K562 (cell line): ENCODE measurements around the gene DEDD. TPM values are rescaled to one million over a fixed set of nuclear protein-coding genes. Genes with fewer than 3 reads are reported as not detected.

ENCODE experiments used
- COPS2 ChIP-seq: fragments of 450-650 bp; conservative IDR thresholded peaks from 2 replicates; pipeline ENCODE4 v1.6.1; 2016; ENCODE audit warnings: mild to moderate bottlenecking, moderate library complexity
- E2F3 ChIP-seq: fragments of 250-450 bp; sonication (Bioruptor Pico); IDR thresholded peaks from 2 replicates; pipeline ENCODE4 v1.4.0; 2020; ENCODE audit warnings: mild to moderate bottlenecking
- ELF2 ChIP-seq: fragments of 250-450 bp; sonication (Bioruptor Pico); IDR thresholded peaks from 2 replicates; pipeline ENCODE4 v1.5.0; 2021; ENCODE audit warnings: mild to moderate bottlenecking
- ETV6 ChIP-seq, 3 experiments: fragments of 150-350 bp in 1 of 3; sonication (generic) in 1 of 3; formaldehyde crosslinking in 1 of 3; IDR thresholded peaks; 2 replicates each; pipeline versions ENCODE4 v1.6.1 to v1.8.0; 2014 to 2022; ENCODE audit warnings: borderline replicate concordance in 2 of 3, low read depth in 2 of 3, antibody characterized with exemption in 1 of 3, low read length in 1 of 3, mild to moderate bottlenecking in 1 of 3, missing genetic modification reagents in 1 of 3
- IRF1 ChIP-seq: sonication (generic); formaldehyde crosslinking; IDR thresholded peaks from 2 replicates; pipeline ENCODE4 v1.8.0; 2022; ENCODE audit warnings: missing genetic modification reagents, mild to moderate bottlenecking, borderline replicate concordance
- MYC ChIP-seq, 2 experiments: fragments of 250-450 bp in 1 of 2; sonication (Bioruptor Pico) in 1 of 2; IDR thresholded peaks; 2 replicates each; pipeline versions ENCODE4 v1.5.1 to v1.6.1; 2012 to 2021; ENCODE audit warnings: low read depth in 2 of 2, borderline replicate concordance in 1 of 2, improper control_type of control experiment in 1 of 2, low read length in 1 of 2, mild to moderate bottlenecking in 1 of 2, moderate library complexity in 1 of 2
- NFYB ChIP-seq: IDR thresholded peaks from 2 replicates; pipeline ENCODE4 v1.6.1; 2011; ENCODE audit warnings: mild to moderate bottlenecking, moderate library complexity; ENCODE audit not compliant: insufficient read length; ENCODE audit errors: extremely low read depth
- SIX5 ChIP-seq, 2 experiments: IDR thresholded peaks; 2 replicates each; pipeline ENCODE4 v1.6.1; 2011; ENCODE audit warnings: low read length in 2 of 2, borderline replicate concordance in 1 of 2, low read depth in 1 of 2, mild to moderate bottlenecking in 1 of 2, moderate library complexity in 1 of 2; ENCODE audit not compliant: insufficient read depth in 1 of 2
- TCF7L2 ChIP-seq: fragments of 150-350 bp; IDR thresholded peaks from 2 replicates; pipeline ENCODE4 v1.6.1; 2016; ENCODE audit warnings: low read depth, mild to moderate bottlenecking, low read length, moderate library complexity
- ZBTB40 ChIP-seq, 2 experiments: fragments of 450-650 bp in 1 of 2; sonication (generic) in 1 of 2; formaldehyde crosslinking in 1 of 2; IDR thresholded peaks; 2 replicates each; pipeline versions ENCODE4 v1.7.1 to v1.9.0; 2016 to 2022; ENCODE audit warnings: inconsistent platforms in 1 of 2, mild to moderate bottlenecking in 1 of 2, missing genetic modification reagents in 1 of 2
- ZNF280A ChIP-seq: fragments of 450-650 bp; IDR thresholded peaks from 2 replicates; pipeline ENCODE4 v1.6.1; 2018; ENCODE audit warnings: mild to moderate bottlenecking, low read depth; ENCODE audit not compliant: partially characterized antibody
- ZNF707 ChIP-seq: fragments of 250-450 bp; sonication (Bioruptor Pico); conservative IDR thresholded peaks from 2 replicates; pipeline ENCODE4 v1.8.0; 2022; ENCODE audit warnings: inconsistent platforms, mild to moderate bottlenecking, moderate library complexity
- ZNF766 ChIP-seq: fragments of 200-800 bp; sonication (Bioruptor generic); conservative IDR thresholded peaks from 2 replicates; pipeline ENCODE4 v1.6.1; 2016; ENCODE audit warnings: missing genetic modification characterization, missing compliant biosample characterization
- polyA plus RNA-seq, 8 experiments: library from polyadenylated mRNA; depleted of rRNA in 4 of 8; stranded (reverse) in 5 of 8; unstranded in 3 of 8; fragments of >200 nt; fragmentation: Nextera tagmentation in 2 of 8; fragmentation: Illumina TruSeq in 1 of 8; extraction: Ambion mirVana in 2 of 8; extraction: Trizol in 1 of 8; gene quantifications; 2 replicates each; pipeline versions ENCODE4 v1.2.1 to v1.2.3, GENCODE V29; 2011 to 2014; ENCODE audit warnings: inconsistent platforms in 1 of 8, missing spikeins in 1 of 8
- total RNA-seq, 7 experiments: library from RNA; depleted of rRNA in 6 of 7; stranded (reverse); fragments of >200 nt in 6 of 7; fragmentation: Illumina TruSeq in 2 of 7; extraction: Trizol in 2 of 7; gene quantifications; 2 replicates each; pipeline versions ENCODE4 v1.2.1 to v1.2.3, GENCODE V29; 2011 to 2021; ENCODE audit warnings: low replicate concordance in 1 of 7

The DEDD gene
- total and polyA plus RNA-seq, 9 of the 15 experiments (the other 6 are each of a cell fraction or from before 2014, with no cell fraction given), result 11.6 to 41.0 (median 16.8) TPM

GRCh38 chr1:161177112-161177935 is 44.9 kb upstream of the DEDD start, which contains the start of gene B4GALT3 (continued):
- TF ChIP-seq MYC (IDR thresholded peaks at IDR 0.05; ENCODE audit: low read depth, low read length) (peak; percentile 98), MYC (CRISPR knock-in tag; IDR thresholded peaks at IDR 0.05; ENCODE audit: borderline replicate concordance, low read depth) (peak; percentile 79), ETV6 (IDR thresholded peaks at IDR 0.05; ENCODE audit: borderline replicate concordance in 1 of 2, low read depth in 2 of 2, low read length in 1 of 2) (no peak), ETV6 (CRISPR knock-in tag; IDR thresholded peaks at IDR 0.05; ENCODE audit: borderline replicate concordance) (no peak), NFYB (no peak), COPS2 (no peak), ZNF766 (CRISPR knock-in tag) (peak; percentile 86; the same call in 1 of the 2 replicates), E2F3 (CRISPR knock-in tag) (no peak), ZNF707 (CRISPR knock-in tag) (no peak), TCF7L2 (no peak), IRF1 (no peak), SIX5 (IDR thresholded peaks at IDR 0.05; ENCODE audit: borderline replicate concordance in 1 of 2, insufficient read depth in 1 of 2, low read depth in 1 of 2, low read length in 2 of 2) (no peak), ELF2 (CRISPR knock-in tag) (no peak), ZNF280A (no peak), ZBTB40 (IDR thresholded peaks at IDR 0.05) (no peak), ZBTB40 (CRISPR knock-in tag; IDR thresholded peaks at IDR 0.05) (no peak)
